Esophagus squamous epithelium (tissue), 4 donors: ENCODE data around the gene GRID2.

Experiments used
- CTCF ChIP-seq, 6 experiments: fragments of 450-650 bp in 4 of 6; fragments of 200-600 bp in 2 of 6; sonication (generic) in 2 of 6; IDR thresholded peaks; one replicate each; pipeline ENCODE4 v1.5.1; 2016 to 2019; ENCODE audit warnings: antibody characterized with exemption in 6 of 6, mild to moderate bottlenecking in 4 of 6, moderate library complexity in 4 of 6
- POLR2A ChIP-seq, 4 donors: fragments of 450-650 bp; IDR thresholded peaks; one replicate each; pipeline ENCODE4 v1.6.1; 2017; ENCODE audit warnings: antibody characterized with exemption in 4 of 4, mild to moderate bottlenecking in 4 of 4, moderate library complexity in 3 of 4

DNA sequence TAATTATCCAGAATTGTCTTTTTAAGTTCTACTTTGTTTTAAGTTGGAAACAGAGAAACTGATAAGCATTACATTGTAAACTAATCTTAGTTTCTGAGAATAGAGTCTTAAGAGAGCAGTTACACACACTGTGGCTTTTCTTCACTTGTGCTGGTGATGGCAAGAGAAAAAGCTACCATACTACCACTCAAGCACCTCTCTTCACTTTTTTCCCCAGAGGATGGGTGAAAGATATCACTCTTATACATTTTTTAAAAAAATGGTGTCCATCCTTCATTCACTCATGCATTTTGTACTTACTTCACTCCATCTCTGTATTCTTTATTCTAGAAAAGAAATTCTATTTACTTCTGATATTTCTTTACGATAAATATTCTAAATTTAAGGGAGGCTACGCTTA, 42.5 kb upstream of the GRID2 start:
- TF ChIP-seq CTCF (IDR thresholded peaks at IDR 0.05), result no peak
- TF ChIP-seq POLR2A (IDR thresholded peaks at IDR 0.05), result no peak
